Natural killer cell treated with Interleukin-12 subunit alpha and Interleukin-12 subunit beta and Interleukin-15 and Interleukin-18, amount 100 ng/mL, for 72 hours (primary cell): ENCODE measurements around the gene LIN52. TPM values are rescaled to one million over a fixed set of nuclear protein-coding genes. Genes with fewer than 3 reads are reported as not detected.
A peak's percentile ranks its signal among the peaks of the same experiment; 100 is the strongest.
"Not testable (repeated sequence)": the region's sequence is repeated elsewhere in the genome, so short reads cannot be mapped to it uniquely, and the experiment has no call there.

ENCODE experiments used
- ATAC-seq, 2 donors: fragments of 150-1000 bp; cut with Tn5 transposase in 1 of 2; sonication (Bioruptor Pico), chemical (Tn5 transposase) in 1 of 2; 2 replicates each; pipeline ENCODE4 v1.10.0; 2021
- DNase-seq: peaks from one replicate; pipeline ENCODE4 v3.0.0; 2022; ENCODE audit warnings: low spot score
- H3K27ac Mint-ChIP-seq, 2 donors: 1 replicate in 1 of 2; 2 replicates in 1 of 2; pipeline ENCODE4 v1.8.0; 2022; ENCODE audit warnings: mixed read lengths in 2 of 2, mild to moderate bottlenecking in 1 of 2, moderate library complexity in 1 of 2
- H3K27me3 Mint-ChIP-seq, 2 donors: 1 replicate in 1 of 2; 2 replicates in 1 of 2; pipeline ENCODE4 v1.8.0; 2022; ENCODE audit warnings: mixed read lengths in 2 of 2
- H3K36me3 Mint-ChIP-seq: one replicate; pipeline ENCODE4 v1.8.0; 2022; ENCODE audit warnings: mixed read lengths
- H3K4me1 Mint-ChIP-seq, 2 donors: 1 replicate in 1 of 2; 2 replicates in 1 of 2; pipeline ENCODE4 v1.8.0; 2022; ENCODE audit warnings: low read depth in 2 of 2, mixed read lengths in 2 of 2, mild to moderate bottlenecking in 1 of 2
- H3K4me3 Mint-ChIP-seq: one replicate; pipeline ENCODE4 v1.8.0; 2022; ENCODE audit warnings: mixed read lengths
- H3K9me3 Mint-ChIP-seq: 2 replicates; pipeline ENCODE4 v1.8.0; 2022; ENCODE audit warnings: mixed read lengths
- total RNA-seq, 2 donors: library from RNA; stranded (reverse); gene quantifications; one replicate each; pipeline ENCODE4 v1.2.3, GENCODE V29; 2022

LIN52 gene
- total RNA-seq, 2 donors from 2014 or later, result 20.7 TPM

GRCh38 chr14:74081491-74081890 lies 3.3 kb upstream of the LIN52 start:
- H3K4me3 Mint-ChIP-seq, result no peak overlapping the region
- peaks cover 16 to 25% of the 10 kb centered on the region in 2 donors for H3K4me1 Mint-ChIP-seq
- no peaks in the 10 kb centered on the region for H3K27me3 Mint-ChIP-seq

GRCh38 chr14:74083161-74083560 lies 1.6 kb upstream of the LIN52 start:
- no peaks in the 10 kb centered on the region for H3K27me3 Mint-ChIP-seq
- peaks cover 16 to 26% of the 10 kb centered on the region in 2 donors for H3K4me1 Mint-ChIP-seq
- H3K9me3 Mint-ChIP-seq, result no peaks in the 10 kb centered on the region
- peak overlapping the region in 1 of 2 donors; percentile 96 for H3K27ac Mint-ChIP-seq
- no peak for DNase-seq
- H3K36me3 Mint-ChIP-seq, result no peaks in the 10 kb centered on the region
- H3K4me3 Mint-ChIP-seq, result peak overlapping the region; percentile 96
- ATAC-seq, result no peak

More at GRCh38 chr14:74081491-74081890, 3.3 kb upstream of the LIN52 start:
- DNase-seq (no peak), ATAC-seq (no peak)
- H3K27ac Mint-ChIP-seq, result no peak overlapping the region
- no peaks in the 10 kb centered on the region for H3K36me3 Mint-ChIP-seq
- H3K9me3 Mint-ChIP-seq, result no peaks in the 10 kb centered on the region

GRCh38 chr14:74083784-74084276 lies 926 bp upstream of the LIN52 start:
- Mint-ChIP-seq H3K36me3 (peaks cover 5% of the 10 kb centered on the region), H3K27me3 (no peaks in the 10 kb centered on the region), H3K4me3 (peak overlapping the region; percentile 96), H3K27ac (peak overlapping the region; percentile 94 to 96), H3K4me1 (peaks cover 20 to 30% of the 10 kb centered on the region in 2 donors), H3K9me3 (no peaks in the 10 kb centered on the region)
- no peak for ATAC-seq
- no peak for DNase-seq

GRCh38 chr14:74085047-74085637 lies 386 bp downstream of the LIN52 start:
- H3K36me3 Mint-ChIP-seq, result peaks cover 10% of the 10 kb centered on the region
- ATAC-seq (peak; percentile 0 to 3), DNase-seq (no peak)
- H3K27ac Mint-ChIP-seq, result peak overlapping the region; percentile 94 to 96
- H3K4me1 Mint-ChIP-seq, result peaks cover 24 to 36% of the 10 kb centered on the region in 2 donors
- peaks cover 3% of the 10 kb centered on the region for H3K9me3 Mint-ChIP-seq
- no peaks in the 10 kb centered on the region for H3K27me3 Mint-ChIP-seq
- H3K4me3 Mint-ChIP-seq, result peak overlapping the region; percentile 96

- DNase-seq (no peak), ATAC-seq (no peak)
- H3K27ac Mint-ChIP-seq, result peak overlapping the region; percentile 94 to 96
- H3K36me3 Mint-ChIP-seq, result peaks cover 13% of the 10 kb centered on the region
- H3K9me3 Mint-ChIP-seq, result peaks cover 3% of the 10 kb centered on the region
- H3K4me1 Mint-ChIP-seq, result peaks cover 24 to 36% of the 10 kb centered on the region in 2 donors
- peak overlapping the region; percentile 96 for H3K4me3 Mint-ChIP-seq
- H3K27me3 Mint-ChIP-seq, result no peaks in the 10 kb centered on the region
Measured at GRCh38 chr14:74085828-74086227, 1.1 kb downstream of the LIN52 start.

GRCh38 chr14:74089251-74090020 lies 4.7 kb downstream of the LIN52 start:
- H3K9me3 Mint-ChIP-seq, result peaks cover 3% of the 10 kb centered on the region
- peaks cover 18 to 26% of the 10 kb centered on the region in 2 donors for H3K4me1 Mint-ChIP-seq
- DNase-seq (no peak), ATAC-seq (no peak)
- peaks cover 16% of the 10 kb centered on the region for H3K36me3 Mint-ChIP-seq
- peak overlapping the region; percentile 4 to 57 for H3K27ac Mint-ChIP-seq
- H3K4me3 Mint-ChIP-seq, result peak overlapping the region; percentile 60
- no peaks in the 10 kb centered on the region for H3K27me3 Mint-ChIP-seq

GRCh38 chr14:74105381-74105780 lies 20.6 kb downstream of the LIN52 start:
- H3K4me3 Mint-ChIP-seq, result no peak overlapping the region
- no peak for DNase-seq
- no peak overlapping the region for H3K27ac Mint-ChIP-seq

GRCh38 chr14:74109369-74109768 lies 24.6 kb downstream of the LIN52 start:
- Mint-ChIP-seq H3K4me3 (no peak overlapping the region), H3K36me3 (peaks cover 7% of the 10 kb centered on the region)

More at GRCh38 chr14:74105381-74105780, 20.6 kb downstream of the LIN52 start:
- H3K9me3 Mint-ChIP-seq, result no peaks in the 10 kb centered on the region
- H3K27me3 Mint-ChIP-seq, result no peaks in the 10 kb centered on the region
- ATAC-seq, result no peak
- H3K36me3 Mint-ChIP-seq, result peaks cover 12% of the 10 kb centered on the region
- H3K4me1 Mint-ChIP-seq, result no peaks in the 10 kb centered on the region

GRCh38 chr14:74111395-74112216 lies 26.9 kb downstream of the LIN52 start:
- not testable (repeated sequence) for H3K9me3 Mint-ChIP-seq, DNase-seq, H3K4me3 Mint-ChIP-seq, H3K27ac Mint-ChIP-seq, ATAC-seq, H3K36me3 Mint-ChIP-seq, H3K27me3 Mint-ChIP-seq, H3K4me1 Mint-ChIP-seq

More at GRCh38 chr14:74109369-74109768, 24.6 kb downstream of the LIN52 start:
- DNase-seq (no peak), ATAC-seq (no peak)
- Mint-ChIP-seq H3K27ac (no peak overlapping the region), H3K4me1 (no peaks in the 10 kb centered on the region), H3K9me3 (no peaks in the 10 kb centered on the region), H3K27me3 (no peaks in the 10 kb centered on the region)

- not testable (repeated sequence) for H3K4me1 Mint-ChIP-seq, H3K4me3 Mint-ChIP-seq, DNase-seq, H3K36me3 Mint-ChIP-seq, H3K27me3 Mint-ChIP-seq, H3K27ac Mint-ChIP-seq, ATAC-seq, H3K9me3 Mint-ChIP-seq
Measured at GRCh38 chr14:74125487-74125886, 40.7 kb downstream of the LIN52 start.

- Mint-ChIP-seq H3K36me3 (no peaks in the 10 kb centered on the region), H3K4me3 (no peak overlapping the region), H3K4me1 (peaks cover 0 to 4% of the 10 kb centered on the region in 2 donors), H3K27me3 (no peaks in the 10 kb centered on the region), H3K9me3 (no peaks in the 10 kb centered on the region), H3K27ac (no peak overlapping the region)
- DNase-seq, result no peak
- ATAC-seq, result no peak
Measured at GRCh38 chr14:74126315-74127013, 41.7 kb downstream of the LIN52 start.

- H3K27ac Mint-ChIP-seq, result no peak overlapping the region
- H3K4me3 Mint-ChIP-seq, result no peak overlapping the region
- ATAC-seq (no peak), DNase-seq (no peak)
- peaks cover 0 to 4% of the 10 kb centered on the region in 2 donors for H3K4me1 Mint-ChIP-seq
- no peaks in the 10 kb centered on the region for H3K36me3 Mint-ChIP-seq
- no peaks in the 10 kb centered on the region for H3K9me3 Mint-ChIP-seq
- no peaks in the 10 kb centered on the region for H3K27me3 Mint-ChIP-seq
Measured at GRCh38 chr14:74127634-74128033, 42.9 kb downstream of the LIN52 start.

- no peaks in the 10 kb centered on the region for H3K27me3 Mint-ChIP-seq
- no peaks in the 10 kb centered on the region for H3K9me3 Mint-ChIP-seq
- no peak overlapping the region for H3K4me3 Mint-ChIP-seq
- ATAC-seq (no peak), DNase-seq (no peak)
- H3K4me1 Mint-ChIP-seq, result peaks cover 15 to 24% of the 10 kb centered on the region in 2 donors
- H3K36me3 Mint-ChIP-seq, result no peaks in the 10 kb centered on the region
- H3K27ac Mint-ChIP-seq, result peak overlapping the region in 1 of 2 donors; percentile 47
Measured at GRCh38 chr14:74133833-74134481, 49.2 kb downstream of the LIN52 start.
